RCC 7860 (cell line): ENCODE data around the gene RHOT1.

Source experiments
- DNase-seq: peaks from one replicate; pipeline ENCODE4 v3.0.0-alpha.2; 2015; ENCODE audit warnings: low spot score
- FAIRE-seq: peaks from 2 replicates; lab custom pipeline; 2012; peaks lifted over from hg19 to GRCh38; lab: Jason Lieb, UNC

The RHOT1 gene

DNA sequence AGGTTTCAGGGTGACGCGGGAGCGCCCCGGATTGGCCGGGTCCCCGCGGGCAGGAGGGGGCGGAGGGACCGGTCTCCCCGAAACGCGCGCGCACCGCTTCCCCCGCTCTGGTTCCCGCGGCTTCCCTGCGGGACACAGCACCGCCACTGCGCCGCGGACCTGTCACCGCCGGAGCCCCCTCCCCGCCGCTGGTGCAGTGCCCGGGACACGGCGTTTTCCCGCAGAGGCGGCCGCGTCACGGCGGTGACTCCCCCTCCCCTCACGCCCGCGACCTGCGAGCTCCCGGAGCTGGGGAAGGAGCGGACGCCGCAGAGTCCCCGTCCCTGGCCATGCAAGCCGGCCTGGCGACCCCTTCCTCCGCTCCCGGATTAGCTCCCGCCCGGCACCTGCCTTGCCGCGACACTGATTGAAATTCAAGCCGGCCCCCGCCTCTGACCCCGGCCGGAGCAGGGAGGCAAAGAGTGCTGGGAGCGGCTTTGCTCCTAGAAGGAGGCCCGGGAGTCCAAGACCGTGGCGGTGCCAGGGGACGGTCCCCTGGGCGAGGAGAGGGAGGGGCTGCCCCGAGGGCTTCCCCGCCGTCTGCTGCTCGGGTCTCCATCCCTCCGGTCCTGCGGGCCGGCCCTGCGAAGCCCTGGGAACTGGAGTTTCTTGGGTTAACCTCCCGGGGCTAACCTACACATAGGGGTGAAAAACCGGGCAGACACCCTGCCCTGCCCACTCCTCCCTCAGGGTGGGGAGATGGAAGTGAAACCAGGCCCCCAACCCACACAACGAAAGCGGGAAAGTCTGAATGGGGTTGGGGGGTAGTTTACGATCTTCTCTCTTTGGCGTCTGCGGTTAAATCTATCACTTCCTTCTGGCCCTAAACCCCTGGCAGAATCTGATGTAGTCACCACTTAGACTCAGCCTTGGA lies 124.3 kb downstream of the RHOT1 start:
- FAIRE-seq = no peak
- no peak for DNase-seq

DNA sequence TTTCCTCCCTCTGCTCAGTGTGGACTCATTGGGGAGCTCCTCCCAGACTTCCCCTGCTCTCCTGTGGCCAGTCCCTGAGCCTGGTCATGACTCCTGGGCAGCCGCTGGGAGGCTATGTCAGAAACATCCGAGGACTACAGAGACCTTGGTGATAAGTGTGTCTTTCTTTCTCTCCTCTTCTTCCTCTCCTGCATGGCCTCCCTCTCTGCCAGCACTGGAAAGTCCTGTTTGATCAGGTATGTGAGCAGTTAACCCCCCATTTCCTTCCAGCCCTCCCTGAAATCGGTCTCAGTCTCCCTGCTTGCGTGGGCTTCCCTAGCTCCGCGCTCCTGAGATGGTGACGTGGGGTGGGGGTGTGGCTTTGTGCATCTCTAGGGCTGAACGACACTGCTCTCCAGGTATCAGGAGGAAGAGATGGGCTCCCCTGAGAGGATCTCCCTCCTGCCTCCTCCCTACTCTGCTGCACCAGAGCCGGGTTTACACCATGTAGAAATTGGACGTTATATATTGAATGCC lies 125.4 kb downstream of the RHOT1 start:
- FAIRE-seq = no peak
- DNase-seq = no peak

DNA sequence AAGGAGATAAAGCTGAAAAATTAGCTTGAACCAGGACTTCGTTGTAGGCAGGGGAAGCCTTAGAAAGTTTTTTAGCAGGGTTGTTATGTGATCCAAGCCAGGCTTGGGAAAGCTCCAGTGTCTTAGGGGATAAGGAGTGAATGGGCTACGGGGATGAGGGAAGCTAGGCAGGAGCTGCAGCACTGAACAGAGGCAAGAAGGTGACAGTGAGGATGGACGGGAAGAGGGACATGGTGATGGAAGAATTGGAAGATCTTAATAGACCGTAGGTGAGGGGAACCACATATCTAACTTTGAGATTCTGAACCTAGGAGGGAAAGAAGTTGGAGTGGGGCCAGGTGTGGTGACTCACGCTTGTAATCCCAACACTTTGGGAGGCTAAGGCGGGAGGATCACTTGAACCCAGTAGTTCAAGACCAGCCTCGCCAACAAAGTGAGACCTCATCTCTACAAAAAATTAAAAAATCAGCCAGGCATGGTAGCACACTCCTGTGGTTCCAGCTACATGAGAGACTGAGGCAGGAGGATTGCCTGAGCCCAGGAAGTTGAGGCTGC lies 126.5 kb downstream of the RHOT1 start:
- no peak for DNase-seq

DNA sequence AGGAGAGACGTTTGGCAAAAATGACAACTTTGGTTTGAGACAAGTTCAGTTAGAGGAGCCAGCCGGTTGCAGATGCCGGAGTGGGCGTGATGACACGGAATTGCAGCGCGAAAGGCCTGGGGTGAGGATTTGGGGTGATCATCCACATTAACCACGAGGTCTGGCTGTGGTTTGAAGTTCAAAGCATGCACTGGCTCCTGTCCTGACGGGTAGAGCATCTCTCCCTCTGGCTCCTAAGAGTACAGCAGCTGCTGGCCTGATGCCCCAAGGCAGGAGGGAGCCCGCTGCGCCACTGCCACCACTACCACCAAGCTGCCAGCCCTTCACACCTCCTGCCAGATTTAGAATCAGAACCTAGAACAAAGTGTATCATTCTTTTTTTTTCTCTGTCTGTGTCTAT lies 127.1 kb downstream of the RHOT1 start:
- no peak for FAIRE-seq
- DNase-seq = no peak

More for the DNA sequence above, 126.5 kb downstream of the RHOT1 start:
- no peak for FAIRE-seq

DNA sequence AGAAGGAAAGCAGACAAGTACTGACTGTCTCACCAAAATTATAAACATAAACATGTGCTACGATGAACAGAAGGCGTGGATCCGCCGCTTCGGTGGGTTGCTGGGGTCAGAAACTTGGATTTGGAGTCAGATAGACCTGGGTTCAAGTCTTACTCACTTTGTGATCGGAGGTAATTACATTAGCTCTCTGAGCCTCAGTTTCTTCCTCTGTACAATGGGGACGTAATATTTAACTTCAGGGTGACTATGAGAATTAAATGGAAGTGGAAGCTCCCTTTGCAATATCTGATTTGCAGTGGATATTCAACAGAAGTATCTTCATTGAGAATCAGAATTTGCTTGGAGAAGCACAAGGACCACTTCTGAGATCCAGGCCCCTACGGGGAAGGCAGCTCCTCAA lies 129.5 kb downstream of the RHOT1 start:
- FAIRE-seq (no peak), DNase-seq (no peak)

DNA sequence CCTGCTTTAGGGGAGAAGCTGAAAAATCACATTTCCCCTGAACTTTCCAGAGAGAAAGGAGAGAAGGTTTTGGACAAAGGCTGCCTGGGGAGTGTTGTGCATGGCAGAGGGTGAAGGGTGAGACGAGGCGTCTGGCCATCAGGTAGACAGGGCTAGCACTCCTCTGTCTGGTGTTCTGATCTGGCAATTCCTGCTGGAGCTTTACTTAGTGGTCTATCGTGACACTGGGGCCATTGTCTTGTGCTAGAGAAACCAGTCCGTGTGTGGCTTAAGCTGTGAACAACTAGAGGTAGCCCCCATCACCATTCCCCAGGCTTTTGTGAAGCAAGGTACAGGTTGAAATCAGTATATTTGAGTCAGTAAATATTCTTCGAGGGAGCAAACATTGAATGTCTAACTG lies 131.8 kb downstream of the RHOT1 start:
- no peak for FAIRE-seq
- no peak for DNase-seq

DNA sequence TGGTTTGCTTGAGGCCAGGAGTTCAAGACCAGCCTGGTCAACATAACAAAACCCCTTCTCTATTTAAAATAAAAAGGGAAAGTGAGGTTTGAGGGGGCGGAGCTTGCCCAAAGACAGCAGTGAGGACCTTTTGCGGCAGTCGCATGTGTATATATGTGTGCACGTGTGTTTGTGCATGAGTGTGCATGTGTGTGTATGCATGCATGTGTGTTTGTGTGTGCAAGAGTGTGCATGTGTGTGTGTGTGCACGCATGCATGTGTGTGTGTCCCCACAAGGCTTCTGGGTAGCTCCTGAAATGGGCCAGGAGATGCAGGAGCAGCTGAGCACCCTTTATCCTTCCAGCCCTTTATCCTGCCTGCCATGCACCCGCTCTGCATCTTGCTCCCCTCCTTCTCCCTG lies 132.3 kb downstream of the RHOT1 start:
- FAIRE-seq (no peak), DNase-seq (no peak)
